HS-5 (cell line): ENCODE measurements around the gene ACTR5.

Experiments
- DNase-seq: peaks from one replicate; pipeline ENCODE4 v3.0.0-alpha.2; 2012; ENCODE audit warnings: low read depth

The ACTR5 gene

DNA sequence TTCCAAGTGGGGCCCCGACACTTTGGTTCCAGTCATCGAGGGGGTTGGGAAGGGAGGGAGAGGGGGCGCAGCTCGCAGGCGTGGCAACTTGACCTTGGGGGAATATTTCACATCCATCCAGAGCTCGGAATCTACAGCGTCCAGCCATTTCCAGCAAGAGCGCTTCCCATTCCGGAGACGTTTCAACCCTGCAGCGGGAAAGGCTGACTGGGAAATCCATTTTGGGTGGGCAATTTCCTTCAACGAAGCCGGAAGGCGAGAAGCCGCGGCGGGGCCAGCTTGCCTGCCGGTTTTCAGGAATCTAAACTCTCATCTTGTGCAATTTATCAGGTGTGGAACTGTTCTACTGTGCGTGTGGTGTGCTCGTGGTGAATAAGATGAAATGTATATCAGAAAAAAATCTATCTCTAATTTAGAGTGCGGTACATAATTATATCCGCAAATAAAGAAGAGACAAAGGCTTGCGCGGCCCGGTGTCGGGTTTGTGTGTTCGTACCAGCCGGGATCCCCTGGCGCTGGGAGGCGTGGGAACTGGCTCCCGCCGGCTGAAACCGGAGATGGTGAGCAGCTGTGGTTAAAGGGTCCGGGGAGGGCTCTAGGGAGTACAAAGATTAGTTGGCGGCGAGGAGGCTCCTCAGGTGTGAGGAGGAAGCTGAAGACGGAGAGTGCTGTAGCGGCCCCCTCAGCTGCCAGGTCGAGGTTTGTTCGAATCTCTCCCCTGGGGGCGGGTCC, 19.2 kb upstream of the ACTR5 start:
- DNase-seq: no peak

DNA sequence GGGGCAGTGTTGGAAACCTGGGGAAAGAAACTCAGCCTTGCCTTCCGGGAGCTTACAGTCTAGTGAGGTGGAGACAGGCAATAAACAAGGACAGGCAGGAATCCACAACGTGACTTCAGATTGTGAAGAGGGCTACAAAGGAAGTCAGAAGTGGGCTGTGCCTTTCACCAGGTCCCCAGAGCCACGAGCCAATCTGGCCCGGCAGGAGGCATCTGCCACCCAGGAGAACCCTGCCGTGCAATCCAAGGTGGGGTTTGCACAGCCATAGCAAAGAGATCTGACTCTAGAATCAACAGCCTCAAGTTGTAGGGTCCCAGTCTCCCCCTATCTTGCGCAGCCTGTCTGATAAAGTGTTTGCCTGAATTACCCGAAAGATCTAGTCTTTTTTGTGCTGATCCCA, 18.5 kb upstream of the ACTR5 start:
- DNase-seq: no peak

DNA sequence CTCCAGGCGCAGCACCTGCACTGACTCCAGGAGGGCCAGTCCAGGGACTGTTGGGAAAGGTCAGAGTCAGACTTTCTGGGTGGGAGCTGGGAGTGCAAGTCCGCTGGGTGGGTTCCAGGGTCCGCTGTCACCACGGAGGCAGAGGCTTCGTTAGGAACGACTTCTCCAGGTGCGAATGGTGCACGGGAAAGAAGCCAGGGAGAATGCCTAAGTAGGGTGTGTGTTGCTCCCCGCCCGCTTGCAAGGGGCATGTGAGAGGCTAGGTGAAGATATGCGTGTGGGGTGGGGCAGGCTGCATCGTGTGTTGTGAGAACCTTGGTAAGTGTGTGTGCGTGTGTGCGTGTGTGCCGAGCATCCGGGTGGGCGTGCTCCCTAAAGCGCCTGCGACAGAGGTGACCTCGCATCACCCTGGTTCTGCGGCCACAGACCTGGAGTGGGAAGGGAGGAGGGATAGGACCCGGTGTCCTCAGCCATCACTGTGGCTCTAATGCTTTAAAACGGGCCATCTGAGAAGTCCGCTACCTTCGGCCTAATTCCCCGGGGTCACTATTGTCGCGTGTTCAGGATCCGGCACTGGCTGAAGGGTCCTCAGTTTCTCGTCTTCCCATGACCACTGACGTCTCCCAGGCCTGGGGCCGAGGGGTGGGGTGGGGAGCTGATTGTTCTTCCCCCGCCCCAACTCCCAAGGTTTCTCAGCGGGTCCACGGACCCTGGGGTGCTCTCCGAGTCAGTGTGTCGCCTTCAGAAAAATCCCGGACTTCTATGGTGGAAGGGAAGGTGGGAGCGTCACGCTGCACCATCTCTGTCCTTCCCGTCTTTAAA, 17.9 kb upstream of the ACTR5 start:
- no peak for DNase-seq

GRCh38 chr20:38730989-38731737, 17.1 kb upstream of the ACTR5 start:
- DNase-seq: no peak

DNA sequence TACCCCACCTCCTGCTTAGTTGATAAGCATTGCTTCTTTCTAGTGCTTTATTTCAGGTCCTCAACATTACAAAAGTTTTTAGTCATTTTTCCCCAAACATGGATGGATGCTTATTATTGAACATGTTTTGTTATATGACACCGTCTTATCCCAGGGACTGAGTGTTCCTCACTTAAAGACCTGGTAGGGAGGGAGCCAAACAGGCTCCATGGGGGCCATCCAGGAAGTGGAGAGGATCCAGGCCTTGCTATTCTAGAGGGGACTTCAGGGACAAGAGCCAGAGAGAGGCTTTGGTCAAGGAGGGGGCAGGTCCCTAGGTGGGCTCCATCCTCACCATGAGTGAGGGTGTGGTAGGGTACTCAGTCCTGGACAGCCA, 16.5 kb upstream of the ACTR5 start:
- DNase-seq: no peak

GRCh38 chr20:38732981-38733380, 15.3 kb upstream of the ACTR5 start:
- DNase-seq: no peak

DNA sequence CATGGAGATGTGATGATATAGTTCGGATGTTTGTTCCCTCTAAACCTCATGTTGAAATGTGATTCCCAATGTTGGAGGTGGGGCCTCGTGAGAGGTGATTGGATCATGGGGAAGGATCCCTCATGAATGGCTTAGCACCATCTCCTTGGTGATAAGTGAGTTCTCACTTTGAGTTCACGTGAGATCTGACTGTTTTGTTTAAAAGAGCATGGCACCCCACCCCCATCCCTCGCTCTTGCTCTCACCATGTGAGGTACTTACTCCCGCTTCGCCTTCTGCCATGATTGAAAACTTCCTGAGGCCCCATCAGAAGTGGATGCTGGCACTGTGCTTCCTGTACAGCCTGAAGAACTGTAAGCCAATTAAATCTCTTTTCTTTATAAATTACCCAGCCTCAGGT, 13.1 kb upstream of the ACTR5 start:
- DNase-seq: no peak

DNA sequence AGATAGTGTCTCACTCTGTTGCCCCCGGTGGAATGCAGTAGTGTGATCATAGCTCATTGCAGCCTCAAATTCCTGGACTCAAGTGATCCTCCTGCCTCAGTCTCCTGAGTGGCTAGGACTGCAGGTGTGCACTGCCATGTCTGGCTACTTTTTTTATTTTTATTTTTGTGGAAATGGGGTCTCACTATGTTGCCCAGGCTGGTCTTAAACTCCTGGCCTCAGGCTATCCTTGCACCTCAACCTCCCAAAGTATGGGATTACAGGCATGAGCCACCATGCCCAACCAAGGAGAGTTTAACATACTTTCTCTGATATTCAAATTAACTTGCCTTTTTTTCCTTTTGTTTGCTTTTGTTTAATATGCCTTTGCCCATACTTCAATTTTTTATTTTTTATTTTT, 10.4 kb upstream of the ACTR5 start:
- no peak for DNase-seq

DNA sequence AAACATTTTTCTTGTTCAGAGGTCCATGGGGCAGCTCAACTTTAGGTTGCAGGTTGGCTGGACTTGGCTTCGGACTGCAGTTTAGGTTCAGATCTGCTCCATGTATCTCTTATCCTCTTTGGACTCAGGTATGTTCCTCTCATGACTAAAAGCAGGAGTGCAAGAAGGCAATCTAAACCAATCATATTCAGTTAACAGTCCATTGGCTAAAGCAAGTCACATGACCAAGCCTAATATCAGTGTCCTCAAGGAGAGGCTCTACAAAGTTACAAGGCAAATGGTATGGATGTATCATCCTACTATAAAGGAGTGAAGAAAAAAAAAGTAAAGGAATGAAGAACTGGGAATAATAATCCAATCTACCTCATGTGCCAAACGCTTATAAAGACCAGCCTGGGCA, 2.5 kb upstream of the ACTR5 start:
- no peak for DNase-seq

- DNase-seq: peak; percentile 22
Observed at GRCh38 chr20:38747495-38748096, 664 bp upstream of the ACTR5 start.

- DNase-seq: no peak
Observed at GRCh38 chr20:38748861-38749149, 545 bp downstream of the ACTR5 start.

DNA sequence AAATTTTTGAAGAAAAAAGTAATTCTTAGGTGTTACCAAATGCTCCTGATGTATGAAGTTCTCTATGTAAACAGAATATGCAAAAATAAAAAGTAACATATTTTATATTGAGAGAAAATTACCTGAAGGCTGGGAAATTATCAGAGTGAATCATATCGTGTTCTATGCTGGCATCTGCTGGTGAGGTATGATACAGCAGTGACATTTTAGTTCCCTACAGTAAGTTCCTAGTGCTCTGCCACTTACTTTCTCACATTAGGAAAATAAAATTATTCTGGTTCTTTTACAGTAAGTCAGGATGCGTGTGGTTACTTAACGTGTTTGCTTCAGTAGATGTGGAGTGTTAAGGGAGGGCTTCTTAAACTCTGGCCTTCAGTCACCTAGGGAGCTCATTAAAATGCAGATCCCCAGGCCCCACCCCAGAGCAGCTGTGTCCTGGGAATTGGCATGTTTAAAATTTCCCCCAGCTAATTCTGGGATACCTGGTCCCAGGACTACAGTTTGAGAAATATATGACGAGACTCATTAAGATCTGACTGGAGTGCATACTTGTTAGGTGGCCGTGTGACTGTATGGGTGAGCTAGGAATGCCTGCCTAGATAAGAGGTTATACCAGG, 3.2 kb downstream of the ACTR5 start:
- DNase-seq: no peak

DNA sequence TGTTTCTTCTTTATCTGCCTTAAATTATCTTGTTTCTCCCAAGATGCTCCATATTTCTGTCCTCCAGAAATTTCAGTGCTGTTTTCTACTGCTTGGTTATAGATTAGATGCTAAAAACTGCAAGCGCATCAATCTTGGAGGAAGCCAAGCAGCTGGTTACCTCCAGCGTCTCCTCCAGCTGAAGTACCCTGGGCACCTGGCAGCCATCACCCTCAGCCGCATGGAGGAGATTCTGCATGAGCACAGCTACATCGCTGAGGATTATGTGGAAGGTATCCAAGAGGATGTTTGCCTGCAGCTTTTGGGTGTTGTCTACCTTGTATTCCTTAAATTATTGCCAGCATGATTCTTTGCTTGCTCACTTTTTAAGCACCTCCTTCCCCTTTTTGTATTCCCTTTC, 3.8 kb downstream of the ACTR5 start:
- no peak for DNase-seq

- DNase-seq: no peak
Observed at GRCh38 chr20:38754924-38755323, 6.7 kb downstream of the ACTR5 start.

DNA sequence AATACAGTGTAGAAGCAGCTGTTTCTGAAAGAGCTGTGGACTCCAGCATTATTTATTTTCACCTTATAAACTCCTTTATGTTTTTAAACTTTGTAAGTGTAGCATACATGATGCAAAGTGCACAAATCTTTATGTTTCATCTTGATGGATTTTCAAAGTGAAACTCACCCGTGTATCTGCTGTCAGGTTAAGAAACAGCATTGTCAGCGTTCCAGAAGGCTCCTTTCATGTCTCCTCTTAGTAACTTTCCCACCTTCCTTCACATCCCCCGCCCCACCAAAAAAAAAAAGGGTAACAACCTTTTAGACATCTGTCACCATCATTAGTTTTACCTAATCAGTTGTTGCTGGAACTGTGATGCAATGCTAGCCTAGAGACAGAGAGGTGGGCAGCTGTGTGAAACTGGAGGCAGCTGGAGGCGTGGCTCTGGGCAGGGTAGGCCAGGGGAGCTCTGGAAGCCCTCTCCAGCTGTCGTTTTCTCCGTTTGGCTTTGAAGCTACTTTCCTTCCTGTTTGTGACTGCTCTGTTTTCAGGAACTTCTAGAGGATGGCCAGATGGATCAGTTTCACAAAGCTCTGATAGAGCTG, 7.2 kb downstream of the ACTR5 start:
- DNase-seq: no peak

GRCh38 chr20:38757145-38757775, 9.0 kb downstream of the ACTR5 start:
- no peak for DNase-seq

DNA sequence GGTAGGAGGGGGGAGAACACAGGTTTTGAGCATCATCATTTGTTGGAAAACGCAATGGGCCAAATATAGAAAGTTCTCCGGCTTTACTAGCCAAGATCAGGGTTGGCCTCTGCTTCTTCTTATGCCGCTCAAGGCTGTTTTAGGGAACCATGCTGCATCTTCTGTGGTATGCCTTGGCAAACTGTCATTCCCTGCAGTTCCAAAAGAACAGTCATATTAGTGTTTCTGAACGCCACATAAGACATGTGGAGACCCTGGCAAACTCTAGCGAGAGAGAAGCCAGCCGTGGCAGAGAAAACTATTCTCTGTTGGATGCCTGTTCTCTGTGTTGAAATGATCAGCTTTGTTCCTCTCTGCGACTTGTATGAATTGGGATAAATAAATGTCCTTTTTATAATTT, 10.8 kb downstream of the ACTR5 start:
- DNase-seq: no peak

- DNase-seq: no peak
Observed at GRCh38 chr20:38760978-38761377, 12.7 kb downstream of the ACTR5 start.

GRCh38 chr20:38762174-38762573, 13.9 kb downstream of the ACTR5 start:
- no peak for DNase-seq

GRCh38 chr20:38763616-38764015, 15.4 kb downstream of the ACTR5 start:
- no peak for DNase-seq

GRCh38 chr20:38764567-38765318, 16.5 kb downstream of the ACTR5 start:
- peak; percentile 56 for DNase-seq
